Immature natural killer cell (primary cell): ENCODE measurements around the gene SEMA5A. TPM values are rescaled to one million over a fixed set of nuclear protein-coding genes. Genes with fewer than 3 reads are reported as not detected.

Experiments
- DNase-seq, 3 donors: peaks; one replicate each; pipeline ENCODE4 v3.0.0; 2022; ENCODE audit warnings: mixed read lengths in 1 of 3
- H3K27ac Mint-ChIP-seq, 6 donors: one replicate each; pipeline ENCODE4 v1.8.0; 2020; ENCODE audit warnings: mixed read lengths in 6 of 6, mild to moderate bottlenecking in 5 of 6, inconsistent platforms in 4 of 6, moderate library complexity in 3 of 6
- H3K27me3 Mint-ChIP-seq, 3 donors: one replicate each; pipeline ENCODE4 v1.8.0; 2020 to 2021; ENCODE audit warnings: low read depth in 3 of 3, mild to moderate bottlenecking in 3 of 3, mixed read lengths in 3 of 3, moderate library complexity in 3 of 3, inconsistent platforms in 1 of 3
- H3K36me3 Mint-ChIP-seq, 3 donors: one replicate each; pipeline ENCODE4 v1.8.0; 2020; ENCODE audit warnings: mixed read lengths in 3 of 3, inconsistent platforms in 2 of 3, mild to moderate bottlenecking in 2 of 3
- H3K4me1 Mint-ChIP-seq, 2 donors: one replicate each; pipeline ENCODE4 v1.8.0; 2020; ENCODE audit warnings: inconsistent platforms in 2 of 2, mild to moderate bottlenecking in 2 of 2, mixed read lengths in 2 of 2, moderate library complexity in 1 of 2
- H3K4me3 Mint-ChIP-seq, 5 donors: one replicate each; pipeline ENCODE4 v1.8.0; 2020; ENCODE audit warnings: mild to moderate bottlenecking in 5 of 5, mixed read lengths in 5 of 5, inconsistent platforms in 3 of 5, moderate library complexity in 3 of 5
- H3K9me3 Mint-ChIP-seq, 6 donors: one replicate each; pipeline ENCODE4 v1.8.0; 2020; ENCODE audit warnings: mild to moderate bottlenecking in 6 of 6, mixed read lengths in 6 of 6, inconsistent platforms in 4 of 6, moderate library complexity in 3 of 6
- polyA plus RNA-seq, 3 donors: library from polyadenylated mRNA; unstranded; fragments of 300-500 nt; fragmentation: Illumina TruSeq; gene quantifications; one replicate each; pipeline ENCODE4 v1.2.3, GENCODE V29; 2021

SEMA5A gene
- polyA plus RNA-seq, 3 donors from 2014 or later = 0.02 TPM; not detected in 2

DNA sequence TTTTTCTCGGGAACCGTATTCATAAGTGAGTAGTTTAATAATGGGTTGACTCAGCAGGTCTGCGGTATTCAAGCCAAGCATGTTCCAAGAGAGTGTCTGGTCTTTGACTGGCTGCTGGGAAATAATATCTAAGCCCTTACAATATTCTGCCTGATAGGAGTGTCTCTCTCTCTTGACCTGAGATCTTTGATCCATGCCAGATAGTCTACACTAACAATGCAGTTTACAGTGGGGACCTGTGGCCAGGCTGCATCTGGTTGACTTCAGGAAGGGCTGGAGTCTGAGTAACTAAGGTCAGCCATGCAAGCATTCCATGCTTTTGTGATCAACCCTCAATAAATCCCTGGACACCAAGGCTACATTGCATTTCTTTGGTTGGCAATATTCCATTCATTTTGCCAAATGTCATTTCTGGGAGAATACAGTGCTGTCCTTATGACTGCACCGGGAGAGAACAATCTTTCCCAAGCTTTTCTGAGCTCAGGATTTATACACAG, 195.5 kb downstream of the SEMA5A start:
- no peak for DNase-seq
- Mint-ChIP-seq H3K27ac (no peak overlapping the region), H3K36me3 (peaks cover 0 to 3% (median 0%) of the 10 kb centered on the region in 3 donors), H3K27me3 (peaks cover 0 to 2% (median 2%) of the 10 kb centered on the region in 3 donors), H3K4me1 (no peaks in the 10 kb centered on the region), H3K9me3 (peaks cover 5 to 19% (median 10%) of the 10 kb centered on the region in 6 donors), H3K4me3 (no peak overlapping the region)

DNA sequence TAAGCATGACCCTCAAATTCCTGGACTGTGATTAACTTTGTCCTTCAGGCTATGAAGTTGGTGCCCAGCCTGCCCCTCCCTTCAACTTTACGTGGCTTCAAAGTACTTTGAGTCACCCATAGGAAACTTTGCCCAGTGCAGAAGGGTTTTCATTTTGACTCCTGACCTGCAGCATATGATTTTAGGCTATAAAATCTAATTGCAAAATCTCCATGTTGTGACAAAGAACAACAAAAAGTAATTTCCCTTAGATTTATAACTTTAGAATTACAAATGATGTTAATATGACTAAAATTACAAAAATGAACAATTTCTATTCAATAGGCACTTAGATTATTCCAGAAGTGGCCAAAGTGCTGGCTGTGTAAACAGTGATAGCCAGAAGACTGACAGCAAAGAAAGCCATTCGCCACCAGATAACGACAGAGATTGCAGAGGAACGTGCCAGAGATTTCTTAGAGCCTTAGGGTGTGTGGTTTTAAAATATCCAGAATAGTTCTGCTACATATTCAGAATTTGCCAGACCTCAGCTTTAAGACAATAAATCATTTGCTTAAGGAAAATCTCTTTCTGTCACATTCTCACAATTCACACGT, 197.4 kb downstream of the SEMA5A start:
- Mint-ChIP-seq H3K27ac (no peak overlapping the region), H3K27me3 (peaks cover 0 to 2% (median 2%) of the 10 kb centered on the region in 3 donors), H3K9me3 (peaks cover 0 to 20% (median 7%) of the 10 kb centered on the region in 6 donors), H3K4me1 (no peaks in the 10 kb centered on the region), H3K4me3 (no peak overlapping the region), H3K36me3 (no peaks in the 10 kb centered on the region)
- no peak for DNase-seq

DNA sequence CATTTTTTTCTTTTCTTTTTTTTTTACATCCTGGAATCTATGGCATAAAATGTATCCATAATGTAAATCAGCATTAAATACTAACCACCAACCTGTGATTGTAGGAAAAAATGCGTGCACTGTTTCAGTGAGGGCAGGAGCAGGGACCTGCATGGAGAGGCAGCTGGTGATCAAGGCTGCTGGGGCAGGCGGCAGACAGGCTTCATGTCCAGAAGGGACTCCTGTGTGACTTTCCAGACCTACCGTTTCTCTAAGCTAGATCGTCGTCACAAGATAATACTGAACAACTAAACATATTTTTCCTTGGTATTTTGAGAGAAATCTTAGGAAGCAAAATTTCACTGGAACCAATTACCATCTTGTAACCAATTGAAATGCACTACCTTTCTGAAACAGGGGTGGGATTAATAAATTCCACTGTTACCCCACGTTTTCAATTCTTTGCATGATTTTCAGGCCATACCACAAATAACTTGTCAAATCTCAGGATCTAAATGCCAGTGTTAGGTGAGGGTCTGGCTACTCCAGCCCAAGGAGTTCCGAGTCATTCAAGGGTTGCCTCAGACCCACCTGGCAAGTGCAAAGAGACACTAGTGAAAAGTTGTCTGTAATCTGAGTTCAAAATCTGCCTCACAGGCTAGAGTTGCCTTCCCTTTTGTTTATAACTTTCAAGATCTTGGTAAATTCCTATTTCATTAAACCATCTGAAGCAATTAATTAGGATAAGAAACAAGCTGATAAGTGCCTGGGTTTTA, 198.2 kb downstream of the SEMA5A start:
- no peak for DNase-seq
- no peak overlapping the region for H3K4me3 Mint-ChIP-seq
- no peaks in the 10 kb centered on the region for H3K27me3 Mint-ChIP-seq
- H3K4me1 Mint-ChIP-seq = no peaks in the 10 kb centered on the region
- no peak overlapping the region for H3K27ac Mint-ChIP-seq
- no peaks in the 10 kb centered on the region for H3K36me3 Mint-ChIP-seq
- peaks cover 0 to 22% (median 6%) of the 10 kb centered on the region in 6 donors for H3K9me3 Mint-ChIP-seq

DNA sequence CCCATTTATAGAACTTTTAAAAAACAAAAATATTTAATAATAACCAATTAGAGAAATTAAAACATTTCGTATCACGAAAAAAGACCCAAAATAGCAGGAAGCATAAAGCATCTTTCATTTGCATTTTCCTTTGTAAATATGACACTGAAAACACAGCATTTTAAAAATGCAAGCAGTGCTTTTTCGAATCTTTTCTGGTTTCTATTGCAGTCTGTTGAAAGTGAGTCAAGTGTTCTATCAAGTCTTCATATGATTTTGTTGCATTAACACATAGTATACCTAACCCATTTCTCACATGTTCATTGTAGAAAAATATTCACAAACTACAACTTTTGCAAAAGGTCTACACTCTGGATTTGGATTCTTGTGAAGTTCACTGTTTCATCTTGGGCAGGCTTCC, 198.8 kb downstream of the SEMA5A start:
- no peaks in the 10 kb centered on the region for H3K4me1 Mint-ChIP-seq
- DNase-seq = no peak
- no peaks in the 10 kb centered on the region for H3K36me3 Mint-ChIP-seq
- no peak overlapping the region for H3K27ac Mint-ChIP-seq
- peaks cover 0 to 21% (median 3%) of the 10 kb centered on the region in 6 donors for H3K9me3 Mint-ChIP-seq
- no peaks in the 10 kb centered on the region for H3K27me3 Mint-ChIP-seq
- no peak overlapping the region for H3K4me3 Mint-ChIP-seq

DNA sequence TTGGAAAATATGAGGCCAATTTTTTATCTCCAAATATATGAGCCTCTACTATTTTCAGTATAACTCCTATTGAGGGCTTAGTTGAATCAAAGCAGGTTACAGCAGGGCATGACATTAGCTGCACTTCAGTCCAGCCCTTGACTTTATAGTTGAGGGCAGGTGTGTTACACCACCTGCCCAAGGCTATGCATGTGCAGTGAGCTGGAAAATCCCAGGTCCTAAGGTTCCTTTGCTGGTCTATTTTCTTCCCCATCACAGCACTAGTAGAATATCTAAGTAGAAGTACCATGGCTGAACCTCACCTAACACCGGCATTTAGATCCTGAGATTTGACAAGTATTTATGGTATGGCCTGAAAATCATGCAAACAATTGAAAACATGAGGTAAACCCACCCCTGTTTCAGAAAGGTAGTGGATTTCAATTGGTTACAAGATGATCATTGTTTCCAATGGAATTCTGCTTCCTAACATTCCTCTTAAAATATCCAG, 201.1 kb downstream of the SEMA5A start:
- no peak for DNase-seq
- Mint-ChIP-seq H3K4me3 (no peak overlapping the region), H3K27ac (no peak overlapping the region), H3K9me3 (peaks cover under 1 to 26% (median 8%) of the 10 kb centered on the region in 6 donors), H3K4me1 (no peaks in the 10 kb centered on the region), H3K36me3 (no peaks in the 10 kb centered on the region), H3K27me3 (peaks cover 0 to 2% (median 2%) of the 10 kb centered on the region in 3 donors)

DNA sequence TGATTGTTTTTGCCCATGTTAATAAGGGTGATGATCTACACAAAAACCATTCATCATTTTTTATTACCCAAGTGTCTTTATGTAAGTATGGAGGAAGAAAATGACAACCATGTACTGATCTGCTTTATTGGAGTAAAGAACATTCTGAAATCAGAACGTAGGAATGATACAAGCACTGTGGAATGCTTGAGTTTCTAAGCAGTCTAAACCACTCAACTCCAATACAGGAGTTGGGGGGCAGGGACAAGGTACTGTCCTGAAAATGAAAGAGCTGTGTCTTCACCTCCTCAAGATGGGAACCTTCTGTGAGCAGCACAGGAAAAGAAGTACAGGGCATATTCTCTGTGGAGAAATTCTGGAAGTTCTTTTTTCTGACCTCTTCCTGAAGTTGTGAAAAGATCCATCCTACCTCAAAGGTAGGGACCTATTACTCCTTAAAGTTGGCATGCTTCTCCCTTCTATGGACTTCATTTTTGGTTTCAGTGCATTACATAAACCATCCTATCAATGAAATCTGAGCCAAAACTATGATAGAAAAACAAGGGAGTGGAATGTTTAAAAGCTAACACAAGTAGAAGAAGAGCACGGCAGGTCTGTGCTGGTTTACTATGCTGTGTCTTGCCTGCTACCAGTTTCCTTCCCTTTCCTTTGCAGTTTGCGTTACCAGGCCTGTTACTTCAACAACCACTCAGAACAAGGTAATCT, 202.6 kb downstream of the SEMA5A start:
- peaks cover 0 to 6% (median 0%) of the 10 kb centered on the region in 3 donors for H3K36me3 Mint-ChIP-seq
- peaks cover 0 to 2% (median 2%) of the 10 kb centered on the region in 3 donors for H3K27me3 Mint-ChIP-seq
- no peak for DNase-seq
- no peak overlapping the region for H3K27ac Mint-ChIP-seq
- H3K9me3 Mint-ChIP-seq = peaks cover 3 to 32% (median 16%) of the 10 kb centered on the region in 6 donors
- H3K4me3 Mint-ChIP-seq = no peak overlapping the region
- no peaks in the 10 kb centered on the region for H3K4me1 Mint-ChIP-seq

DNA sequence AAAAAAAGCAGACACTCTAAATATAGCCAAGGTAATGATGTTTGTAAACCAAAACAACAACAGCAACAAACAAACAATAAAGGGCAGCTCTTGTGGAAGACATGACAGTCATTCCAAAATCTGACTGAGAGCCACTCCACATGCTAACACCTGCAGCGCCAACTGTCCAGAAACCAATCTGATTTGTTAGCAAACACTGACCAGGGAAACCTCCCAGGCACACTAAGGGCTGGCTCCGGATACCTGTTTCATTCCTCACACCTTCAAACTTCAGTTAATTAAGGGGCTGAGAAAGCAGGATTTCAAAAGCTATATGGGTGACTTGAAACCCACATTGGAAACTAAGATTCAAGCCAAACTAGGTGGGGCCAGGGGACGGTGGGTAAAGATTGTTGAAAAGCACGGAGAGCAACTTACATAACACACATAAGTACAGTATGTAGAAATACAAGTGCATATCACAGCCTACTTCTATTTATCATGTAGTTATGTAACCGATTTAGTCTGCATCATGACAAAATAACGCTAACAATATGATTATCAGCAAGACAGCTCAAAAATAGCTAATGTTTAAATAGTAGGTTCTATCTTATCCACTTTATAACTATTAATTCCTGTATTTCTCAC, 203.6 kb downstream of the SEMA5A start:
- peaks cover 0 to 6% (median 0%) of the 10 kb centered on the region in 3 donors for H3K36me3 Mint-ChIP-seq
- no peak for DNase-seq
- no peak overlapping the region for H3K27ac Mint-ChIP-seq
- no peak overlapping the region for H3K4me3 Mint-ChIP-seq
- H3K9me3 Mint-ChIP-seq = peaks cover 5 to 35% (median 18%) of the 10 kb centered on the region in 6 donors
- peaks cover 0 to 2% (median 2%) of the 10 kb centered on the region in 3 donors for H3K27me3 Mint-ChIP-seq
- no peaks in the 10 kb centered on the region for H3K4me1 Mint-ChIP-seq

DNA sequence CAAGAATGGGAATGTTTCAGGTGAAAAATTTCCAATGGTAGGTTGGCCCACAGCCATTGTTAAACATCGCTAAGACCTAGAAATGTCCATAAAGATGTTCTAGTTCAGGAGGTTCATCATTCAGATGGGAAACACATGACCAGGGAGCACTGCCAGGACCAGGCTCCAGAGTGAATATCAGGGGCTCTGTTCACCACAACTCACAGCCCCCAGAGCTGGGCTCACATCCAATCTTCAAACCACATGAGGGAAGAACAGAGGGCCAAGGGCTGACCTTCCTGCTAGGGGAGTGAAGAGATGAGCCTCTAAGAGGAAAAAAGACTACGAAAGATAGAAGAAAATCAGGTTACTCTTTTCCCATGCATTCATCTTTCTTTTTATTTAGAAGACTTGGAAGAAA, 205.8 kb downstream of the SEMA5A start:
- no peak overlapping the region for H3K4me3 Mint-ChIP-seq
- no peaks in the 10 kb centered on the region for H3K4me1 Mint-ChIP-seq
- H3K27me3 Mint-ChIP-seq = peaks cover 0 to 2% (median 2%) of the 10 kb centered on the region in 3 donors
- H3K27ac Mint-ChIP-seq = no peak overlapping the region
- peaks cover 0 to 6% (median 0%) of the 10 kb centered on the region in 3 donors for H3K36me3 Mint-ChIP-seq
- no peak for DNase-seq
- H3K9me3 Mint-ChIP-seq = peaks cover 5 to 48% (median 19%) of the 10 kb centered on the region in 6 donors

DNA sequence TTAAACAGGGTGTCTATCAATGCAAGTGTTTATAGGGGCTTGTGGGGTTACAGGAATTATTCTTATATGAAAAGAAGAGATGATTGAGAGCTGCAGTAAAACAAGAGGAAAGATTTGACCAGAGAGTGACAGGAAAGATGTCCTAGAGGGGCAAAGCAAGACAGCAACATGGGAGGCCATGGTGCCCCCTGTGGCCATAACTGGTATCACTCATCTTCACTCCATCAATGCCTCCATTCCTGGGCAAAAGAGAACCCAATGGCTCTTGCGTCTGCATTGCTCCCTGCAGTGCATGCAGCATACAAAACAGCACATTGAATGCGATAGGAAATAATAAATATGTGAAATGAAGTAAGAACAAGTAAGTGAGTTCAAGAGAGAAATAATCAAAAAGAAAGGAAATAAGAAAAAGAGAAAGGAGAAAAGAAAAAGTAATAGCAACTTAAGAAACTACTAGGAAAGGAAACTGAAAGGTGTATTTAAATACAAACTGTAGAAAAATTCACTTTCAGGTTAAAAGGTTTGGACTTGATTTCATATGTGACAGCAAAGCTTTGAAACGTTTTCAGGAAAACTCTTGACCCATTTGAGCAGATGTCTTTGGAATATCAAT, 206.6 kb downstream of the SEMA5A start:
- DNase-seq = no peak
- Mint-ChIP-seq H3K36me3 (peaks cover 0 to 6% (median 0%) of the 10 kb centered on the region in 3 donors), H3K4me3 (no peak overlapping the region), H3K27me3 (peaks cover 0 to 2% (median 2%) of the 10 kb centered on the region in 3 donors), H3K9me3 (peaks cover 5 to 42% (median 18%) of the 10 kb centered on the region in 6 donors), H3K27ac (no peak overlapping the region), H3K4me1 (no peaks in the 10 kb centered on the region)

DNA sequence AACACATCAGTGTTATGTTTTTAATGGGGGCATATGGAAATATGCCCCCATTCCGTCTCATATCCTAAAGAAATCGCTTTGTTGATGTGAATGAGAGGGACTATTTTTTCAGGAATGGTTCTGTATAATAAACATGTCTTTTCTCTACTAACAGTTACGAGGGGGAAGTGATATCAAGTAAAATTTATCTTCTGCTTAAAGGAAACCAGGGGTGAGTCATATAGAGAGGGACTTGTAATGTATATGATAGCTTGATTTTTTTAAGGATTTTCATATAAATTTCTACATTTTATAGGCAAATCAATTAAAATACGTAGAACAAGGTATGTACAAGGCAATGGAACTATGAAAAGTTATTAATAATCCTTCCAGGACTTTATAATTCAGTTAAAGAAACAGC, 207.1 kb downstream of the SEMA5A start:
- Mint-ChIP-seq H3K4me3 (no peak overlapping the region), H3K27me3 (peaks cover 0 to 2% (median 2%) of the 10 kb centered on the region in 3 donors), H3K27ac (no peak overlapping the region), H3K9me3 (peaks cover 5 to 43% (median 18%) of the 10 kb centered on the region in 6 donors), H3K4me1 (no peaks in the 10 kb centered on the region), H3K36me3 (peaks cover 0 to 6% (median 0%) of the 10 kb centered on the region in 3 donors)
- DNase-seq = no peak

DNA sequence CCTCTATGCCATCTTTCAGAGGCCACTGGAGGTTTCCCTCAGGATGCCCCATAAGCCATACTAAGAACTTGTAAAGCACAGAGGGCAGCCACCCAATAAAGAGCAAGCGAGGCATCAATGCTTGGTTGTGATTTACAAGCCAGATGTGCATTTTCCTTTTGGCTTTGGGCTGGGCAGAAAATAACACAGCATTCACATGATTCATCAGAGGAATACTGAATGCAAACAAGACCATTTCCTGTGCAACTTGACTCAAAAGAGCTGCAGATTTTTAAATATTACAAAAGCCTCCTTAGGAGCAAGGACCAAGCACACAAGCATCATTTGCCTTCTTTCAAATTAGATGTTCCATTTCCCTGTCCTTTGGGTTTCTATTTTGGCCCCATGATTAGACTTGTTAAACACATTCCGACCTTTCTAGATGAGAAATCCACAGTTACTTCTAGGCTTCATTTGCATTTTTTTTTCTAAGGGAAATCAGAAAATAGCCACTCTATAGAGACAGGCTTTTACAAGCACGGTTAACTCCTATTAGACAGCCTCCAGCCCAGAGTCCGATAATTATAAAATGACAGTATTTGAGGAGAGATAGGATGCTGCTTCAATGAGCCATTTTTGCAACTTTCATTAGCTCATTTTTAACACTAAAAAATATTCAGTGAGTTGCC, 207.8 kb downstream of the SEMA5A start:
- no peak overlapping the region for H3K27ac Mint-ChIP-seq
- H3K9me3 Mint-ChIP-seq = peaks cover 5 to 48% (median 18%) of the 10 kb centered on the region in 6 donors
- H3K4me3 Mint-ChIP-seq = no peak overlapping the region
- H3K27me3 Mint-ChIP-seq = peaks cover 0 to 2% (median 2%) of the 10 kb centered on the region in 3 donors
- no peak for DNase-seq
- H3K36me3 Mint-ChIP-seq = peaks cover 0 to 6% (median 0%) of the 10 kb centered on the region in 3 donors
- no peaks in the 10 kb centered on the region for H3K4me1 Mint-ChIP-seq

DNA sequence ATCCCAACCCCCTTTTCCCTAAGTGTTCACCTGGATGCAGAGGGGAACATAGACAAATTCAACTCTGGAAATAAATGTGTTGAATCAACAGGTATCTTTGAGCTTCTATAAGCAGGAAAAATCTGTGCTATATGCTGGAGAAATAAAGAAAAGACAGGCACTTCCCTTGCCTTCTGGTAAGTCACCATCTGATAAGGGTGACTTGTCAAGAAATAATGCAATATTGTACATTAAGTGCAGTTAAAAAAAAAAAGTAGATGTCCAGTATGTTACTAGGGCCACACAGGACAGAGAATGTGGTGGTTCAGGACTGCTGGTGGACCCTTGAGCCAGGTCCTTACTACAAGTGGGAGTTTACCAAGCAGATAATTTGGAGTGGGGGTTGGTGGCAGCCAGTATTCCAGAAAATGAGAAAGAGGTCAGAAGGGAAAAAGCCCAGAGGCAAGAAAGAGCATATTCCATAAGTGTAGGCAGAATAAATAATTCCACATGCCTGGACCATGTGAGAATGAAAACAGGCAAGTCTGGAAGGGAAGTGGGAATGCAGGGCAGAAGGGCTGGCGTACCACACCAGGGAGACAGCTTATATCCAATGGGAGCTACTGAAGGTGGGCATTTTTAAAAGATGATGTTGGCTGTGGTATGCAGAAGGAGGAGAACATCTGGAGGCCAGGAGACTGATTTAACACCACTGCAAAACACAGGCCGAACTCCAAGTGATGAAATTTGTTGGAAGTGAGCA, 209.9 kb downstream of the SEMA5A start:
- Mint-ChIP-seq H3K4me1 (peaks cover 0 to 6% of the 10 kb centered on the region in 2 donors), H3K27ac (no peak overlapping the region), H3K9me3 (peaks cover 5 to 35% (median 14%) of the 10 kb centered on the region in 6 donors), H3K27me3 (peaks cover 0 to 2% (median 1%) of the 10 kb centered on the region in 3 donors), H3K4me3 (no peak overlapping the region), H3K36me3 (peaks cover 0 to 6% (median 0%) of the 10 kb centered on the region in 3 donors)
- DNase-seq = no peak
